GM19452 (cell line): ENCODE data around the gene NAT10.
"Not testable (repeated sequence)": the region's sequence is repeated elsewhere in the genome, so short reads cannot be mapped to it uniquely, and the experiment has no call there.

Experiments
- ATAC-seq: cut with Tn5 transposase; IDR thresholded peaks from one replicate; pipeline ENCODE4 v1.9.1; 2021; ENCODE audit not compliant: unreplicated experiment

Gene NAT10

GRCh38 chr11:34166806-34167740 lies 61.6 kb downstream of the NAT10 start:
- no peak for ATAC-seq

- no peak for ATAC-seq
Observed at GRCh38 chr11:34167961-34168360, 62.5 kb downstream of the NAT10 start.

GRCh38 chr11:34168642-34169420 lies 63.4 kb downstream of the NAT10 start:
- ATAC-seq = no peak

- no peak for ATAC-seq
Observed at GRCh38 chr11:34169686-34170085, 64.3 kb downstream of the NAT10 start.

- no peak for ATAC-seq
Observed at GRCh38 chr11:34173050-34173449, 67.6 kb downstream of the NAT10 start.

- ATAC-seq = peak; percentile 74
Observed at GRCh38 chr11:34174412-34175041, 69.1 kb downstream of the NAT10 start.

- ATAC-seq = no peak
Observed at GRCh38 chr11:34175284-34176019, 70.0 kb downstream of the NAT10 start.

- ATAC-seq = no peak
Observed at GRCh38 chr11:34176751-34177209, 71.4 kb downstream of the NAT10 start.

- no peak for ATAC-seq
Observed at GRCh38 chr11:34178209-34178821, 72.9 kb downstream of the NAT10 start.

GRCh38 chr11:34179026-34179675 lies 73.7 kb downstream of the NAT10 start:
- no peak for ATAC-seq

GRCh38 chr11:34180040-34180813 lies 74.8 kb downstream of the NAT10 start:
- no peak for ATAC-seq

GRCh38 chr11:34180814-34181165 lies 75.4 kb downstream of the NAT10 start:
- ATAC-seq = not testable (repeated sequence)

GRCh38 chr11:34181251-34181650 lies 75.8 kb downstream of the NAT10 start:
- no peak for ATAC-seq

- no peak for ATAC-seq
Observed at GRCh38 chr11:34181856-34182405, 76.5 kb downstream of the NAT10 start.

- ATAC-seq = no peak
Observed at GRCh38 chr11:34182425-34182824, 77.0 kb downstream of the NAT10 start.

- no peak for ATAC-seq
Observed at GRCh38 chr11:34182921-34183685, 77.7 kb downstream of the NAT10 start.

GRCh38 chr11:34183848-34184391 lies 78.5 kb downstream of the NAT10 start:
- no peak for ATAC-seq

GRCh38 chr11:34184505-34185015 lies 79.1 kb downstream of the NAT10 start:
- ATAC-seq = no peak
